ENCODE data around the gene DENND1A. TPM values are rescaled to one million over a fixed set of nuclear protein-coding genes. Genes with fewer than 3 reads are reported as not detected.
A peak's percentile ranks its signal among the peaks of the same experiment; 100 is the strongest.

The DENND1A gene
- polyA plus RNA-seq, 6 donors from 2014 or later = 4.0 to 9.5 (median 5.3) TPM

DNA sequence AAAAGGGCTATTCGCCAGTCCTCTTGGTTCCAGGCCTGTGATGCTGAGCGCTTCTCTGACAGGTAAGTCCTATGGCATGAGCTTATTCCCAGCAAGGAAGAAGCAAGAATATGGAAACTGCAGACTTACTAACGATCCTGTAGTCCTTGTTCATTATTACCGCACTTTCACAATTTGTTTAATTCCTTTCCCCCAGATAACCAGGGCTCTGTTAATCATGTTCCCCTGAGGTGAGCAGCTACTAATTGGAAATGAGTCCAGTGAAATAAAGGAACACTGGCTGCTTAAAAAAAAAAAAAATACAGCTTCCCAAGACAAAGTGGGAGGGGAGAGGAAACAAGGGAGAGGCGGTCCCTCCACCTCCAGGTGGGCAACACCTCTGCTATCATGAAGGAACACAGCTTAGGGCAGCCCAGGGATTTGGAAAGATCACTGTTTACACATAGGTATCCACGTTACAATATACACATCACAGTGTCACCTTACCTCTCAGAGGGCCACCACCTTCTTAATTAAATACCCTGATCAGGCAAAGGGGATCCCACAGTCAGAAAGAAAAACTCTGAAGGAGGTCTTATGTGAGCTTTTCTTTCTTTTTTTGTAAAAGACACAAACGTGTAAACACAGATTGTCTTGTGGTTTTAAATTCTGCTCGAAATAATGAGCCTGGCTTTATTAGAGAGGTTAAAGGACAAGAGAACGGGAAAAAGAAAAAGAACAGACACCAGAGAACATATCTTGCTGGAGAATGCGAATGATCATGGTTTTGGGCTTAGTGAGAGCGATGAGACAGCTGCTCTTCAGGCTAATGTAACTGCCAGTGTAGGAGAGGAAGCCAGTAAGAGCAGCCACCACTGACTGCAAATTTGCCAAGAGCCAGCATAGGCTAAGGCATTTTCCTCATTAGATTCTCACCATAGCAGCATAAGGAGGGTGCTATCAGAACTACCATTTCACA is 315.3 kb downstream of the DENND1A start:
- H3K27me3 Mint-ChIP-seq = no peaks in the 10 kb centered on the region
- H3K36me3 Mint-ChIP-seq = peaks cover 0 to 6% of the 10 kb centered on the region in 2 donors
- no peak overlapping the region for H3K4me3 Mint-ChIP-seq

GRCh38 chr9:123611226-123611625 is 318.7 kb downstream of the DENND1A start:
- Mint-ChIP-seq H3K4me1 (peaks cover 29 to 40% (median 38%) of the 10 kb centered on the region in 3 donors), H3K36me3 (no peaks in the 10 kb centered on the region), H3K4me3 (no peak overlapping the region), H3K27me3 (no peaks in the 10 kb centered on the region), H3K9me3 (no peaks in the 10 kb centered on the region), H3K27ac (peak overlapping the region in 1 of 6 donors; percentile 2)
- DNase-seq (no peak), ATAC-seq (ENCODE audit: low read depth in 2 of 2) (no peak)

More for the DNA sequence above, 315.3 kb downstream of the DENND1A start:
- H3K9me3 Mint-ChIP-seq = no peaks in the 10 kb centered on the region
- H3K27ac Mint-ChIP-seq = peak overlapping the region in 2 of 6 donors; percentile 16 to 60
- H3K4me1 Mint-ChIP-seq = peaks cover 12 to 30% (median 26%) of the 10 kb centered on the region in 3 donors
- DNase-seq (no peak), ATAC-seq (ENCODE audit: low read depth in 2 of 2) (no peak)

- no peaks in the 10 kb centered on the region for H3K27me3 Mint-ChIP-seq
- no peaks in the 10 kb centered on the region for H3K36me3 Mint-ChIP-seq
- no peak for ATAC-seq (ENCODE audit: low read depth in 2 of 2)
- H3K4me1 Mint-ChIP-seq = peaks cover 31 to 33% (median 32%) of the 10 kb centered on the region in 3 donors
- H3K4me3 Mint-ChIP-seq = no peak overlapping the region
- peak overlapping the region in 2 of 6 donors; percentile 19 to 42 for H3K27ac Mint-ChIP-seq
- no peaks in the 10 kb centered on the region for H3K9me3 Mint-ChIP-seq
- DNase-seq = no peak
Measured at GRCh38 chr9:123609844-123610243, 320.1 kb downstream of the DENND1A start.

DNA sequence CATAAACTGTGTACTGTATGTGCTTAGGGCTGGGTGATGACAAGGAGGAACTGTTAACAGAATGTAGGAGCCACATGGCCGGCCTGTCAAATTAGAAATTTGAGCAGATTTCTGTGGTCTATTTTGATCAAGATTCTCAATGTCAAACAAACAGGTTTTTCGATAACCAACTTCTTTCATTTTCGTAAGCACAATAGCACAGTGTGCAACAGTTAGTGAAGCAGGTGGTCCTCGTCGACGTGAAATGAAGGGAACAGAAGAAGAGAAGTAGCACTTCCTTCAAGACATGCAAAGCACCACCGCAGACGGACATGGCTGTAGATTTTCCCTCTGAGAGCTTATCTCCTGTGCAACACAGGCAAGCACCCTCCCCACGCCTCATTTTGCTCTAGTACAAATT is 321.8 kb downstream of the DENND1A start:
- H3K4me3 Mint-ChIP-seq = peak overlapping the region; percentile 22 to 78 (median 64)
- no peaks in the 10 kb centered on the region for H3K9me3 Mint-ChIP-seq
- DNase-seq = peak; percentile 68
- no peaks in the 10 kb centered on the region for H3K36me3 Mint-ChIP-seq
- H3K27me3 Mint-ChIP-seq = no peaks in the 10 kb centered on the region
- ATAC-seq (ENCODE audit: low read depth in 2 of 2) = peak; percentile 99
- peaks cover 32 to 35% (median 33%) of the 10 kb centered on the region in 3 donors for H3K4me1 Mint-ChIP-seq
- peak overlapping the region; percentile 55 to 95 (median 82) for H3K27ac Mint-ChIP-seq

DNA sequence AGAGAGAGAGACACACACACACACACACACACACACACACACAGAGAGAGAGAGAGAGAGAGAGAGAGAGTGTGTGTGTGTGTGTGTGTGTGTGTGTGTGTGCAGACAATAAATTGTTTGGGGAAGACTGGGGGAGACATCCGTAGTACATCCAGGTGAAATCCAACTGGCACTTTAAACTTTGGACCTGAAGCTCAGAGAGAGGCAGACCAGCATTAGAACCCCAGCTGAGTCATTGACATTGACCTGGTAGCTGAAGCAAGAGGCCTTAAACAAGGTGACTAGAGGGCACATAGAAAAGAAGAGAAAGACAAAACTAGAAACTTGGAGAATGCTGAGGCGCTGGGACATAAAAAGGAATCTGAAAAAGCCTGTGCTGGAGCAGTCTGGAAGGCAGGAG is 322.4 kb downstream of the DENND1A start:
- Mint-ChIP-seq H3K4me1 (peaks cover 32 to 35% (median 33%) of the 10 kb centered on the region in 3 donors), H3K9me3 (no peaks in the 10 kb centered on the region), H3K4me3 (peak overlapping the region; percentile 22 to 82 (median 68)), H3K36me3 (no peaks in the 10 kb centered on the region), H3K27ac (peak overlapping the region; percentile 55 to 95 (median 82)), H3K27me3 (no peaks in the 10 kb centered on the region)
- ATAC-seq (ENCODE audit: low read depth in 2 of 2) (no peak), DNase-seq (no peak)

DNA sequence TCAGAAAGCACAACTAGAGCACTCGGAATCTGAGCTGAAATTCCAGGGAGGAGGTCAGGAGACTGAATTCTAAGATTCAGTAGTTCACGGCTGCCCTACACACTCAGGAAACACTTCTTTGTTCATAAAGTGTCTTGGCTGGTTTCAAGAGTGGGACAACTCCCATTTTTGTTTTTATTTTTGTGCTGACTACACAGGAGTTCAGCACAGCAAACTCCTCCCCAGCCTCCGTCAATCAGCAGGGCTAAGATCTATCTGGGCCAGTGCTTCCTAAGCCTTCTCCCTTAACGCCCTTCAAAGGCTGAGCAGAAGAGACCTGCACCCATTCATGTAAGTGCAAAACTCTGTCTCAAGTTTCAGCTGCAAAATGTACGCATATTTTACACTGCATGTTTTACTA is 323.8 kb downstream of the DENND1A start:
- no peak overlapping the region for H3K27ac Mint-ChIP-seq
- no peak for DNase-seq
- H3K9me3 Mint-ChIP-seq = no peaks in the 10 kb centered on the region
- ATAC-seq (ENCODE audit: low read depth in 2 of 2) = no peak
- peaks cover 29 to 33% (median 32%) of the 10 kb centered on the region in 3 donors for H3K4me1 Mint-ChIP-seq
- H3K36me3 Mint-ChIP-seq = no peaks in the 10 kb centered on the region
- H3K27me3 Mint-ChIP-seq = no peaks in the 10 kb centered on the region
- no peak overlapping the region for H3K4me3 Mint-ChIP-seq

DNA sequence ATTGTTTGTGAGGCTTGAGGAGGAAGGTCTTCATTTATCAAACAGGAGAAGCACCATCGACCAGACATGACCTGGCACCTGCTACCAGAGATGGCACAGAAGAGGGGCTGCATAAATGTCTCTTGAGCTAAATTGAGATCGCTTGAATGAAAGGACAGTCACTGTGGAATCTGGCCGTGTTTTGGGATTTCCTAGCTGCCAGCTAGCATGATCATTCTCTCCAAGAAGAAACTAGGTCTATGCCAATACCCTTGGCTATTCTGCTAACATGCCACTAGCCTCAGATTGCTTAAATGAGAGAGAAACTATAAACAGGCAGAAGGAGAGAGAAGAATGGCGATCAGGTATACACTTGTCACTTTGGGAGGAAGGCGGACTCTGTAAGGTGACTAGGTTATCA is 324.6 kb downstream of the DENND1A start:
- H3K27me3 Mint-ChIP-seq = no peaks in the 10 kb centered on the region
- ATAC-seq (ENCODE audit: low read depth in 2 of 2) (no peak), DNase-seq (no peak)
- H3K4me1 Mint-ChIP-seq = peaks cover 26 to 33% (median 31%) of the 10 kb centered on the region in 3 donors
- no peak overlapping the region for H3K4me3 Mint-ChIP-seq
- no peaks in the 10 kb centered on the region for H3K9me3 Mint-ChIP-seq
- no peak overlapping the region for H3K27ac Mint-ChIP-seq
- peaks cover 0 to 4% of the 10 kb centered on the region in 2 donors for H3K36me3 Mint-ChIP-seq

GRCh38 chr9:123604861-123605260 is 325.1 kb downstream of the DENND1A start:
- Mint-ChIP-seq H3K4me3 (no peak overlapping the region), H3K27ac (no peak overlapping the region), H3K4me1 (peaks cover 26 to 33% (median 31%) of the 10 kb centered on the region in 3 donors), H3K36me3 (peaks cover 0 to 9% of the 10 kb centered on the region in 2 donors), H3K27me3 (no peaks in the 10 kb centered on the region), H3K9me3 (no peaks in the 10 kb centered on the region)
- DNase-seq (no peak), ATAC-seq (ENCODE audit: low read depth in 2 of 2) (no peak)

DNA sequence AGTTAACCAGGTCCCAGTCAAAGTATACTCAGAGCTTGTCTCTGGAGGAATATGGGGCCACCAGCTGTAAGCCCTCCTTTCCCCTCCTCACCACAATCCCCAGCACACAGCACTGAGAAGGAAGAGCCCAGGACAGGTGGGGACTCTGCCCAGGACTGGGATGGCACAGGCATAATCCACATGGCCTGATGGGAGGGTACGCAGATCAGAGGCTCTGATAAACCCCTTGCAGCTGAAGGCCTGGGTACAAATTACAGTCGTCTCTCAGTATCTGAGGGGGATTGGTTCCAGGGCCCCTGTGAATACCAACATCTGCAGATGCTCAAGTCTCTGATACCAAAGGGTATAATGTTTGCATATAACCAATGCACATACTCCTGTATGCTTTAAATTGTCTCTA is 328.1 kb downstream of the DENND1A start:
- peaks cover 0 to 10% of the 10 kb centered on the region in 2 donors for H3K36me3 Mint-ChIP-seq
- no peak for ATAC-seq (ENCODE audit: low read depth in 2 of 2)

DNA sequence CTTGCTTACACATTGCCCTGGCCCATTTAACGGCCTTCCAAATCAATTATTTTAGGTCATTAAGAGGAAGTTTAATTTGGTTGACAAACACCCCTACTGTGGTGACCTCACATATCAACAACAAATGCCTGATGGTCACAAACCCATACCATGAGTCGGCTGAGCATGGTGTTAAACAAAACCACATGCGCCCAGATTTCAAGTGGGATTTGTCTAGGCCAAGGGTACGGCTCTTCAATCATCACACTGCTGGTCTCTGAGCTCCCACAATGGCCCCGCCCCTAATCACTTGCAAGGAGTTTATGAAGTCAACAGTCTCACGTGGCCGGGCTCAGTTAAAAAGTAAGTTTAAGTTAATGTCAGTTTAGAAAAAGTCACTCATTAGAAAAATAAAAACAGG is 330.1 kb downstream of the DENND1A start:
- Mint-ChIP-seq H3K27me3 (no peaks in the 10 kb centered on the region), H3K36me3 (peaks cover 0 to 14% of the 10 kb centered on the region in 2 donors), H3K9me3 (no peaks in the 10 kb centered on the region), H3K27ac (no peak overlapping the region), H3K4me3 (no peak overlapping the region), H3K4me1 (peaks cover 0 to 1% (median under 1%) of the 10 kb centered on the region in 3 donors)
- ATAC-seq (ENCODE audit: low read depth in 2 of 2) = no peak
- no peak for DNase-seq

More for the DNA sequence above, 328.1 kb downstream of the DENND1A start:
- H3K27me3 Mint-ChIP-seq = no peaks in the 10 kb centered on the region
- DNase-seq = no peak
- no peak overlapping the region for H3K4me3 Mint-ChIP-seq
- H3K27ac Mint-ChIP-seq = no peak overlapping the region
- peaks cover 8 to 12% (median 11%) of the 10 kb centered on the region in 3 donors for H3K4me1 Mint-ChIP-seq
- no peaks in the 10 kb centered on the region for H3K9me3 Mint-ChIP-seq

GRCh38 chr9:123597876-123598556 is 331.9 kb downstream of the DENND1A start:
- Mint-ChIP-seq H3K27ac (peak overlapping the region in 1 of 6 donors; percentile 66), H3K4me1 (no peaks in the 10 kb centered on the region), H3K9me3 (no peaks in the 10 kb centered on the region), H3K36me3 (peaks cover 8 to 24% of the 10 kb centered on the region in 2 donors), H3K27me3 (no peaks in the 10 kb centered on the region), H3K4me3 (no peak overlapping the region)
- ATAC-seq (ENCODE audit: low read depth in 2 of 2) (no peak), DNase-seq (no peak)

- H3K27ac Mint-ChIP-seq = no peak overlapping the region
- ATAC-seq (ENCODE audit: low read depth in 2 of 2) = no peak
- peaks cover 8 to 24% of the 10 kb centered on the region in 2 donors for H3K36me3 Mint-ChIP-seq
- no peak for DNase-seq
- no peaks in the 10 kb centered on the region for H3K9me3 Mint-ChIP-seq
- no peaks in the 10 kb centered on the region for H3K4me1 Mint-ChIP-seq
- H3K27me3 Mint-ChIP-seq = no peaks in the 10 kb centered on the region
- no peak overlapping the region for H3K4me3 Mint-ChIP-seq
Measured at GRCh38 chr9:123597048-123597447, 332.9 kb downstream of the DENND1A start.

GRCh38 chr9:123591283-123591682 is 338.6 kb downstream of the DENND1A start:
- no peak for ATAC-seq (ENCODE audit: low read depth in 2 of 2)
- Mint-ChIP-seq H3K4me1 (no peaks in the 10 kb centered on the region), H3K36me3 (peaks cover 20 to 42% of the 10 kb centered on the region in 2 donors)

More at GRCh38 chr9:123591283-123591682, 338.6 kb downstream of the DENND1A start:
- peak overlapping the region in 1 of 6 donors; percentile 55 for H3K27ac Mint-ChIP-seq
- peaks cover 4 to 24% (median 11%) of the 10 kb centered on the region in 7 donors for H3K9me3 Mint-ChIP-seq
- H3K27me3 Mint-ChIP-seq = no peaks in the 10 kb centered on the region
- no peak overlapping the region for H3K4me3 Mint-ChIP-seq
- DNase-seq = no peak

Data from naive B cell (primary cell).